AG09309 (cell line): Measurements from ENCODE around the gene OSBPL6.

Experiments used
- DNase-seq: peaks from one replicate; pipeline ENCODE4 v3.0.0-alpha.2; 2010; ENCODE audit warnings: low read depth
- H3K4me3 ChIP-seq: 2 replicates; pipeline ENCODE4 v1.5.1; 2011; ENCODE audit warnings: mild to moderate bottlenecking, low read depth, low read length, moderate library complexity; ENCODE audit not compliant: control insufficient read depth
- CTCF ChIP-seq: IDR thresholded peaks from 2 replicates; pipeline ENCODE4 v1.5.1; 2011; ENCODE audit warnings: mild to moderate bottlenecking, low read depth, low read length, inconsistent platforms; ENCODE audit not compliant: insufficient read depth, control insufficient read depth; ENCODE audit errors: missing control alignments

Gene OSBPL6

GRCh38 chr2:178256382-178257042 lies 62.2 kb downstream of the OSBPL6 start:
- no peak for TF ChIP-seq CTCF
- no peak overlapping the region for H3K4me3 ChIP-seq
- DNase-seq = no peak

GRCh38 chr2:178257127-178257526 lies 62.8 kb downstream of the OSBPL6 start:
- DNase-seq = no peak
- no peak overlapping the region for H3K4me3 ChIP-seq
- TF ChIP-seq CTCF = no peak

GRCh38 chr2:178258916-178259315 lies 64.6 kb downstream of the OSBPL6 start:
- DNase-seq = no peak

GRCh38 chr2:178263159-178263860 lies 69.0 kb downstream of the OSBPL6 start:
- H3K4me3 ChIP-seq = no peak overlapping the region
- no peak for TF ChIP-seq CTCF
- DNase-seq = no peak

More at GRCh38 chr2:178258916-178259315, 64.6 kb downstream of the OSBPL6 start:
- H3K4me3 ChIP-seq = no peak overlapping the region
- TF ChIP-seq CTCF = no peak

GRCh38 chr2:178264211-178264610 lies 69.9 kb downstream of the OSBPL6 start:
- no peak for DNase-seq
- TF ChIP-seq CTCF = no peak
- H3K4me3 ChIP-seq = no peak overlapping the region

- DNase-seq = no peak
- TF ChIP-seq CTCF = no peak
- no peak overlapping the region for H3K4me3 ChIP-seq
These were observed 71.5 kb downstream of the OSBPL6 start for GRCh38 chr2:178265851-178266250.
